ENCODE measurements around the gene SH3RF3. TPM values are rescaled to one million over a fixed set of nuclear protein-coding genes. Genes with fewer than 3 reads are reported as not detected.

SH3RF3 gene
- total and polyA plus RNA-seq, 2 of the 13 experiments (the other 11 are each of a cell fraction or from before 2014, with no cell fraction given) = 0.04 TPM; not detected in 1

GRCh38 chr2:109257653-109258052 lies 128.6 kb downstream of the SH3RF3 start:
- in situ Hi-C loops (cut with HindIII; ENCODE audit: extremely low pct_ligation_motif_present, low pct_unique_long_range_greater_than_20kb) = no loop called here
- WGBS (ENCODE audit: low lambda C conversion rate) = 25% methylated on average over 3 of the region's 3 CpGs
- TF ChIP-seq KLF9 (CRISPR knock-in tag; IDR thresholded peaks at IDR 0.05; ENCODE audit: low read depth) (no peak), AFF4 (CRISPR knock-in tag; IDR thresholded peaks at IDR 0.05) (no peak), RCOR2 (CRISPR knock-in tag; IDR thresholded peaks at IDR 0.05) (no peak)
- TF ChIP-seq, protein P1, sequence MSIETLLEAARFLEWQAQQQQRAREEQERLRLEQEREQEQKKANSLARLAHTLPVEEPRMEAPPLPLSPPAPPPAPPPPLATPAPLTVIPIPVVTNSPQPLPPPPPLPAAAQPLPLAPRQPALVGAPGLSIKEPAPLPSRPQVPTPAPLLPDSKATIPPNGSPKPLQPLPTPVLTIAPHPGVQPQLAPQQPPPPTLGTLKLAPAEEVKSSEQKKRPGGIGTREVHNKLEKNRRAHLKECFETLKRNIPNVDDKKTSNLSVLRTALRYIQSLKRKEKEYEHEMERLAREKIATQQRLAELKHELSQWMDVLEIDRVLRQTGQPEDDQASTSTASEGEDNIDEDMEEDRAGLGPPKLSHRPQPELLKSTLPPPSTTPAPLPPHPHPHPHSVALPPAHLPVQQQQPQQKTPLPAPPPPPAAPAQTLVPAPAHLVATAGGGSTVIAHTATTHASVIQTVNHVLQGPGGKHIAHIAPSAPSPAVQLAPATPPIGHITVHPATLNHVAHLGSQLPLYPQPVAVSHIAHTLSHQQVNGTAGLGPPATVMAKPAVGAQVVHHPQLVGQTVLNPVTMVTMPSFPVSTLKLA (IDR thresholded peaks at IDR 0.05) = peak; percentile 54
- Histone ChIP-seq H3K9me3 (ENCODE audit: low read length) (no peaks in the 10 kb centered on the region), H3K9ac (ENCODE audit: insufficient read depth, low read depth, low read length) (no peak overlapping the region), H2AFZ (ENCODE audit: low read length) (no peak overlapping the region), H3K27ac (ENCODE audit: extremely low read length, insufficient read depth, low read length) (no peak overlapping the region), H3K27me3 (ENCODE audit: control insufficient read depth in 1 of 2, insufficient read depth in 2 of 2, low read length in 2 of 2) (peaks cover 0 to 34% of the 10 kb centered on the region in 2 experiments; a peak in 2 of 5 replicates), H3K79me2 (ENCODE audit: insufficient read depth, low read length) (no peaks in the 10 kb centered on the region), H4K20me1 (ENCODE audit: insufficient read depth, low read length) (no peaks in the 10 kb centered on the region), H3K4me3 (replicated peaks in 1 of 3; ENCODE audit: insufficient read depth in 1 of 3, low read depth in 2 of 3, low read length in 3 of 3) (no peak overlapping the region), H3K36me3 (replicated peaks in 1 of 2; ENCODE audit: control insufficient read depth in 1 of 2, insufficient read depth in 2 of 2, low read length in 2 of 2) (no peaks in the 10 kb centered on the region), H3K4me1 (ENCODE audit: insufficient read depth, low read length) (no peaks in the 10 kb centered on the region), H3K4me2 (ENCODE audit: low read depth, low read length) (no peak overlapping the region)
- BruUV-seq (replicated peaks) = no TSS peak
- intact Hi-C loops (cut with micrococcal nuclease; ENCODE audit: unreplicated experiment) = no loop called here
- FAIRE-seq (no peak), ATAC-seq (no peak), DNase-seq (ENCODE audit: low spot score) (no peak)
- ChIA-PET POLR2A (no interaction called here), CTCF (ENCODE audit: low intra/inter-chr PET ratio, low total read pairs) (no interaction called here)
